HFF-Myc (cell line): ENCODE results near the gene SMOC1.

Experiments used
- DNase-seq: peaks from one replicate; pipeline ENCODE4 v3.0.0-alpha.2; 2011; ENCODE audit warnings: low read depth; ENCODE audit errors: extremely low read depth
- H3K4me3 ChIP-seq: replicated peaks from 2 replicates; pipeline ENCODE4 v1.5.1; 2011; ENCODE audit warnings: low read depth, mild to moderate bottlenecking, control low read depth, low read length
- CTCF ChIP-seq: IDR thresholded peaks from 2 replicates; pipeline ENCODE4 v1.5.1; 2012; ENCODE audit warnings: mild to moderate bottlenecking, low read depth, low read length, control low read depth; ENCODE audit errors: missing control alignments

Gene SMOC1

GRCh38 chr14:69906201-69906600 lies 27.0 kb downstream of the SMOC1 start:
- no peak overlapping the region for H3K4me3 ChIP-seq
- no peak for DNase-seq
- no peak for TF ChIP-seq CTCF

- no peak for DNase-seq
- TF ChIP-seq CTCF = no peak
- H3K4me3 ChIP-seq = no peak overlapping the region
These were observed 30.8 kb downstream of the SMOC1 start for GRCh38 chr14:69909826-69910550.

GRCh38 chr14:69910871-69911270 lies 31.7 kb downstream of the SMOC1 start:
- DNase-seq = no peak
- TF ChIP-seq CTCF = no peak
- no peak overlapping the region for H3K4me3 ChIP-seq

GRCh38 chr14:69913686-69914085 lies 34.5 kb downstream of the SMOC1 start:
- TF ChIP-seq CTCF = no peak
- H3K4me3 ChIP-seq = no peak overlapping the region
- DNase-seq = no peak

GRCh38 chr14:69916396-69916795 lies 37.2 kb downstream of the SMOC1 start:
- no peak for DNase-seq
- no peak overlapping the region for H3K4me3 ChIP-seq

GRCh38 chr14:69917287-69917686 lies 38.1 kb downstream of the SMOC1 start:
- DNase-seq = no peak
- TF ChIP-seq CTCF = no peak
- H3K4me3 ChIP-seq = no peak overlapping the region

More at GRCh38 chr14:69916396-69916795, 37.2 kb downstream of the SMOC1 start:
- no peak for TF ChIP-seq CTCF

GRCh38 chr14:69919815-69920214 lies 40.6 kb downstream of the SMOC1 start:
- no peak overlapping the region for H3K4me3 ChIP-seq
- DNase-seq = no peak
- TF ChIP-seq CTCF = no peak
